Coronary artery (tissue), 2 donors: Measurements from ENCODE around the gene GLDC.
A peak's percentile ranks its signal among the peaks of the same experiment; 100 is the strongest.

ENCODE experiments used
- DNase-seq: peaks from one replicate; pipeline ENCODE4 v3.0.0-alpha.2; 2017; ENCODE audit warnings: low spot score
- H3K27ac ChIP-seq, 2 donors: fragments of 200-600 bp; sonication (generic); one replicate each; pipeline ENCODE4 v1.5.1; 2016 to 2019
- H3K4me3 ChIP-seq: fragments of 200-600 bp; sonication (generic); 2 replicates; pipeline ENCODE4 v1.5.1; 2016; ENCODE audit warnings: mild to moderate bottlenecking, moderate library complexity
- TF ChIP-seq, protein P1 (sequence below): fragments of 200-600 bp; sonication (generic); IDR thresholded peaks from one replicate; pipeline ENCODE4 v1.5.1; 2019; ENCODE audit warnings: antibody characterized with exemption

Gene GLDC

GRCh38 chr9:6562871-6563430 lies 82.6 kb downstream of the GLDC start:
- DNase-seq = no peak

GRCh38 chr9:6562201-6562600 lies 83.3 kb downstream of the GLDC start:
- no peak for DNase-seq
- H3K27ac ChIP-seq = no peak overlapping the region
- TF ChIP-seq, protein P1, sequence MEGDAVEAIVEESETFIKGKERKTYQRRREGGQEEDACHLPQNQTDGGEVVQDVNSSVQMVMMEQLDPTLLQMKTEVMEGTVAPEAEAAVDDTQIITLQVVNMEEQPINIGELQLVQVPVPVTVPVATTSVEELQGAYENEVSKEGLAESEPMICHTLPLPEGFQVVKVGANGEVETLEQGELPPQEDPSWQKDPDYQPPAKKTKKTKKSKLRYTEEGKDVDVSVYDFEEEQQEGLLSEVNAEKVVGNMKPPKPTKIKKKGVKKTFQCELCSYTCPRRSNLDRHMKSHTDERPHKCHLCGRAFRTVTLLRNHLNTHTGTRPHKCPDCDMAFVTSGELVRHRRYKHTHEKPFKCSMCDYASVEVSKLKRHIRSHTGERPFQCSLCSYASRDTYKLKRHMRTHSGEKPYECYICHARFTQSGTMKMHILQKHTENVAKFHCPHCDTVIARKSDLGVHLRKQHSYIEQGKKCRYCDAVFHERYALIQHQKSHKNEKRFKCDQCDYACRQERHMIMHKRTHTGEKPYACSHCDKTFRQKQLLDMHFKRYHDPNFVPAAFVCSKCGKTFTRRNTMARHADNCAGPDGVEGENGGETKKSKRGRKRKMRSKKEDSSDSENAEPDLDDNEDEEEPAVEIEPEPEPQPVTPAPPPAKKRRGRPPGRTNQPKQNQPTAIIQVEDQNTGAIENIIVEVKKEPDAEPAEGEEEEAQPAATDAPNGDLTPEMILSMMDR = no peak
- no peak overlapping the region for H3K4me3 ChIP-seq

More at GRCh38 chr9:6562871-6563430, 82.6 kb downstream of the GLDC start:
- TF ChIP-seq, protein P1 = no peak
- Histone ChIP-seq H3K4me3 (no peak overlapping the region), H3K27ac (no peak overlapping the region)

GRCh38 chr9:6557883-6558616 lies 87.5 kb downstream of the GLDC start:
- no peak for DNase-seq
- Histone ChIP-seq H3K27ac (no peak overlapping the region), H3K4me3 (no peak overlapping the region)
- TF ChIP-seq, protein P1 = no peak

GRCh38 chr9:6553866-6554265 lies 91.7 kb downstream of the GLDC start:
- Histone ChIP-seq H3K4me3 (no peak overlapping the region), H3K27ac (no peak overlapping the region)
- TF ChIP-seq, protein P1 = no peak
- no peak for DNase-seq

DNA sequence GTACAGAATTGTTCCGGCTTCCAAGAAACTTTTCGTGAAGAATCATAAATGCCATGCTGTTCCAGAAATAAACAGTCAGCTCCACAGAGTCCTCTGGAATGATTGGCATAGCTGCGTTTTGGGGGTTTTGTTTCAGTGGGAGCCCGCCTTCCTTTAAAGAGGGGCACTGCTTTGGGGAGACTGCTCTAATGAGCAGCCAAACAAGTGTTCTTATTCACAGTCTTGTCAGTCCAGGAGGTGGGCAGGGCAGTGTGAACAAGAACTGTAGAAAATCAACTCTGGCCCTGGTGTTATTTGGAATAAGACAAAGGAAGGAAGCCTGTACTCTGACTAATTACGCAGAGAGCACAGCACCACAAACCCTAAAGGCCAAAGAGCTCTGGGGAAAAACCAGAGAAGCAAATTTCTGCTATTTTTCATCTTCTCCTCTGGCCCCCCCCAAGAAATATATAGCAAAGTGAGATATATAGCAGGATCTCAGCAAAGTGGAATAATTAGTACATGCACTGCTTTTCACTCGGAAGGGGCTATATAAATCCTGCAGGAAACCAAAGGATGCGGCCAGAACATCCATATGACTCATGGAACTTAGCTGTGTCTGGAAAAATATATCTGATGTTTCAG lies 92.9 kb downstream of the GLDC start:
- Histone ChIP-seq H3K27ac (peak overlapping the region in 1 of 2 donors; percentile 46), H3K4me3 (no peak overlapping the region)
- TF ChIP-seq, protein P1 = no peak
- no peak for DNase-seq

- Histone ChIP-seq H3K27ac (no peak overlapping the region), H3K4me3 (no peak overlapping the region)
- no peak for DNase-seq
- TF ChIP-seq, protein P1 = no peak
Observed at GRCh38 chr9:6552033-6552432, 93.5 kb downstream of the GLDC start.
